ENCODE data around the gene GTPBP1.

GRCh38 chr22:38707346-38707745 lies 1.6 kb downstream of the GTPBP1 start:
- no peak for TF ChIP-seq CTCF (IDR thresholded peaks at IDR 0.05)
- TF ChIP-seq POLR2A (IDR thresholded peaks at IDR 0.05), result no peak

Data from lower leg skin (tissue), 3 donors.